Cardiac muscle cell (in vitro differentiated cells and primary cell): Measurements from ENCODE around the gene KDSR. TPM values are rescaled to one million over a fixed set of nuclear protein-coding genes. Genes with fewer than 3 reads are reported as not detected.
"Not testable (repeated sequence)": the region's sequence is repeated elsewhere in the genome, so short reads cannot be mapped to it uniquely, and the experiment has no call there.

Experiments
- DNase-seq, 2 donors: peaks; one replicate each; pipeline versions ENCODE4 v3.0.0 to v3.0.0-alpha.2; 2010 to 2017; ENCODE audit warnings: low read depth in 1 of 2, low spot score in 1 of 2
- H3K27ac ChIP-seq: fragments of 200-600 bp; sonication (generic); 2 replicates; pipeline ENCODE4 v1.5.1; 2016
- H3K27me3 ChIP-seq: fragments of 200-600 bp; sonication (generic); 2 replicates; pipeline ENCODE4 v1.6.0; 2016; ENCODE audit warnings: control low read depth
- H3K36me3 ChIP-seq: fragments of 200-600 bp; sonication (generic); 2 replicates; pipeline ENCODE4 v1.5.1; 2016; ENCODE audit warnings: control low read depth
- H3K4me1 ChIP-seq: fragments of 200-600 bp; sonication (generic); 2 replicates; pipeline ENCODE4 v1.8.1; 2017; ENCODE audit warnings: low read depth, mild to moderate bottlenecking, mixed run types
- H3K4me3 ChIP-seq: fragments of 200-600 bp; sonication (generic); 2 replicates; pipeline ENCODE4 v1.5.1; 2016; ENCODE audit warnings: mild to moderate bottlenecking
- H3K9me3 ChIP-seq: fragments of 200-600 bp; sonication (generic); 2 replicates; pipeline ENCODE4 v1.5.1; 2017; ENCODE audit warnings: low read depth, mild to moderate bottlenecking, control low read depth
- polyA plus RNA-seq: library from polyadenylated mRNA; unstranded; fragments of >200 nt; fragmentation: Nextera tagmentation; extraction: Ambion mirVana; gene quantifications from 2 replicates; pipeline ENCODE4 v1.2.1, GENCODE V29; 2016
- total RNA-seq: library from RNA; depleted of rRNA; stranded (reverse); fragments of >200 nt; gene quantifications from 2 replicates; pipeline ENCODE4 v1.2.3, GENCODE V29; 2016
- TF ChIP-seq, protein P1 (sequence below): IDR thresholded peaks from 2 replicates; pipeline ENCODE4 v1.5.1; 2012; ENCODE audit warnings: low read depth, mild to moderate bottlenecking, low read length

Gene KDSR
- total and polyA plus RNA-seq, 2 experiments from 2014 or later: 21.3 to 28.0 TPM

- H3K27me3 ChIP-seq: no peaks in the 10 kb centered on the region
- peak overlapping the region; percentile 87 for H3K4me3 ChIP-seq
- H3K27ac ChIP-seq: peak overlapping the region; percentile 93
- peaks cover 5% of the 10 kb centered on the region for H3K4me1 ChIP-seq
- H3K9me3 ChIP-seq: no peaks in the 10 kb centered on the region
- peak; percentile 30 to 50 for DNase-seq
- H3K36me3 ChIP-seq: peaks cover 8% of the 10 kb centered on the region
- TF ChIP-seq, protein P1, sequence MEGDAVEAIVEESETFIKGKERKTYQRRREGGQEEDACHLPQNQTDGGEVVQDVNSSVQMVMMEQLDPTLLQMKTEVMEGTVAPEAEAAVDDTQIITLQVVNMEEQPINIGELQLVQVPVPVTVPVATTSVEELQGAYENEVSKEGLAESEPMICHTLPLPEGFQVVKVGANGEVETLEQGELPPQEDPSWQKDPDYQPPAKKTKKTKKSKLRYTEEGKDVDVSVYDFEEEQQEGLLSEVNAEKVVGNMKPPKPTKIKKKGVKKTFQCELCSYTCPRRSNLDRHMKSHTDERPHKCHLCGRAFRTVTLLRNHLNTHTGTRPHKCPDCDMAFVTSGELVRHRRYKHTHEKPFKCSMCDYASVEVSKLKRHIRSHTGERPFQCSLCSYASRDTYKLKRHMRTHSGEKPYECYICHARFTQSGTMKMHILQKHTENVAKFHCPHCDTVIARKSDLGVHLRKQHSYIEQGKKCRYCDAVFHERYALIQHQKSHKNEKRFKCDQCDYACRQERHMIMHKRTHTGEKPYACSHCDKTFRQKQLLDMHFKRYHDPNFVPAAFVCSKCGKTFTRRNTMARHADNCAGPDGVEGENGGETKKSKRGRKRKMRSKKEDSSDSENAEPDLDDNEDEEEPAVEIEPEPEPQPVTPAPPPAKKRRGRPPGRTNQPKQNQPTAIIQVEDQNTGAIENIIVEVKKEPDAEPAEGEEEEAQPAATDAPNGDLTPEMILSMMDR: peak; percentile 4
Measured at GRCh38 chr18:63366213-63367052, 573 bp downstream of the KDSR start.

DNA sequence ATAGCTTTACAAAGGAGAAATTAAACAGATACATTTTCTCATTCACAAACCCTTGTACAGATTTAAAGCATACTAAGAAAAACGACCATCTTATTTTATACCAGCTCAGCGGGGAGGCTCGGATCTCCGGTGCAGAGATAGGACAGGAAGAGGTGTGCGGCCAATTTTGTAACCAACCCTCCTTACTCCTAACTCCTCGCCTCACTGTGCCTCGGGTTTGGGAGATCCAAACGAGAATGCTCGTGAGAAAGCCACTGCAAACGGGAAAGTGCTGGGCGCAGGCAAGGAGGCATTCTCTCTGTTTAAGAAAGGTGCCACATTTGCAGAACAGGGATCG lies 1.2 kb downstream of the KDSR start:
- Histone ChIP-seq H3K27me3 (no peaks in the 10 kb centered on the region), H3K4me3 (peak overlapping the region; percentile 87), H3K9me3 (no peaks in the 10 kb centered on the region), H3K36me3 (peaks cover 11% of the 10 kb centered on the region), H3K27ac (no peak overlapping the region), H3K4me1 (peaks cover 5% of the 10 kb centered on the region)
- peak; percentile 17 to 24 for DNase-seq
- TF ChIP-seq, protein P1: no peak

GRCh38 chr18:63363951-63364350 lies 3.1 kb downstream of the KDSR start:
- H3K9me3 ChIP-seq: no peaks in the 10 kb centered on the region
- no peaks in the 10 kb centered on the region for H3K27me3 ChIP-seq
- TF ChIP-seq, protein P1: no peak
- DNase-seq: no peak
- H3K4me1 ChIP-seq: peaks cover 5% of the 10 kb centered on the region
- H3K4me3 ChIP-seq: no peak overlapping the region
- H3K27ac ChIP-seq: no peak overlapping the region
- peaks cover 23% of the 10 kb centered on the region for H3K36me3 ChIP-seq

DNA sequence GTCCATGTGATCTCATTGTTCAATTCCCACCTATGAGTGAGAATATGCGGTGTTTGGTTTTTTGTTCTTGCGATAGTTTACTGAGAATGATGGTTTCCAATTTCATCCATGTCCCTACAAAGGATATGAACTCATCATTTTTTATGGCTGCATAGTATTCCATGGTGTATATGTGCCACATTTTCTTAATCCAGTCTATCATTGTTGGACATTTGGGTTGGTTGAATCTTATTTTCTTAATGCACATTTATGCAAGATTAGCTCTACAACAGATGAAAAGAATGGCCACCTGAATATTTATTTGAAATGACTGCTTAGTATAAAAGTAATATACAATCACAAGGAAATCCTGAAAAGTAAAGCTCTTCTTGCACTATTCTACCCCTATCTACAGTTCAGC lies 3.6 kb downstream of the KDSR start:
- H3K27me3 ChIP-seq, H3K4me3 ChIP-seq, H3K9me3 ChIP-seq, DNase-seq, H3K27ac ChIP-seq, H3K4me1 ChIP-seq: not testable (repeated sequence)
- H3K36me3 ChIP-seq: peaks cover 23% of the 10 kb centered on the region

- peaks cover 48% of the 10 kb centered on the region for H3K36me3 ChIP-seq
- H3K4me1 ChIP-seq: no peaks in the 10 kb centered on the region
- no peak overlapping the region for H3K4me3 ChIP-seq
- H3K27ac ChIP-seq: no peak overlapping the region
- no peaks in the 10 kb centered on the region for H3K9me3 ChIP-seq
- no peak for DNase-seq
- H3K27me3 ChIP-seq: no peaks in the 10 kb centered on the region
- TF ChIP-seq, protein P1: no peak
Measured at GRCh38 chr18:63356272-63356896, 10.6 kb downstream of the KDSR start.

DNA sequence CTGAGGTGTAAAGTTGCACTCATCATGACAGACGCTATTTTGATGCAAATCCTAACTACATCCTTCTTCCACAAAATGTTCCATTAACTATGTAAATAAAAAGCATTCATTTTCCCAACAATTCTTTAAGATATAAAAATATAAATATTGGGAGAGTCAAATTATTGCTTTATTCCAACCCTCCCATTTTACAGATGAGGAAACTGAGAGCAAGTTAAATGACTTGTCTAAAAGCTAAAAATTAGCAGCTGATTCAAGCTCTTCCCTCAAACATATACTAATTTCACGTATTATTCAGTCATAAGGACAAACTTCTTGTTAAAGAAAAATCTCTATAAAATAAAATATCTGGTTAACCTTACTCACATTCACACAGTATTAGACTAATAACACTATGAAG lies 16.8 kb downstream of the KDSR start:
- Histone ChIP-seq H3K4me3 (no peak overlapping the region), H3K27ac (no peak overlapping the region), H3K36me3 (peaks cover 58% of the 10 kb centered on the region), H3K9me3 (no peaks in the 10 kb centered on the region), H3K27me3 (no peaks in the 10 kb centered on the region), H3K4me1 (no peaks in the 10 kb centered on the region)
- TF ChIP-seq, protein P1: no peak
- no peak for DNase-seq
